GM21381 (cell line): ENCODE measurements around the gene COL5A3.

Experiments used
- ATAC-seq: cut with Tn5 transposase; IDR thresholded peaks from one replicate; pipeline ENCODE4 v1.9.1; 2021; ENCODE audit warnings: mild to moderate bottlenecking, moderate library complexity; ENCODE audit not compliant: unreplicated experiment

Gene COL5A3

DNA sequence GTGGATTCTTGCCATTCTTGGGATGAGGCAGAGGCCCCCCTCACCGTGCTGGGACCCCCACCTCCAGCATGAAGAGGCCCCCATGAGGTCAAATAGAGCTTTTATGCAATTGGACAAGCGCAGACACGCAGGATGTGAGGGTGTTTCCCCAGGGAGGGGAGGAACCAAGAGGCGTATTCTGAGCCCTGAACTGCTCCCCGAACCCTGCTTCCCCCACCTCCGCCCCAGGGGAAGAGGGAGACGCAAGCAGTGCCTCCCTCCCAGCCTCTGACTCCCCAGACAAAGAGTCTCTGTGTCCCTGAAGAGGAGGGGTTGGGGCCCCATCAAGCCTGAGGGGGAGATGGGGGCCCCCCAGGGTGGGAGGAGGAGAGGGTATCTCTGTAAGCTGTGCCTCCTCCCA is 1.7 kb upstream of the COL5A3 start:
- no peak for ATAC-seq

DNA sequence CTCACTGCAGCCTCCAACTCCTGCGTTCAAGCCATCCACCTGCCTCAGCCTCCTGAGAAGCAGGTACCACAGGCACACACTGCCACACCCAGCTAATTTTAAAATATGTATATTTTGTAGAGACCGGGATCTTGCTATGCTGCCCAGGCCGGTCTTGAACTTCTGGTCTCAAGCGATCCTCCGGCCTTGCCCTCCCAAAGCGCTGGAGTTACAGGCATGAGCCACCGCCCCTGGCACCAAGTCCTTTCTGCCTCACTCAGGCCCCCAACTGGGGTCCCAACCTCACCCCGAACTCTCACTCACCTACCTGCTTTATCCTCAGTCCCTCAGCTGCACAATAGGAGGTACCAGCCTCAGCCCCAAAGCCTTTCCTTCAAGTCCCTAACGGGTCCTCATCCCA is 635 bp upstream of the COL5A3 start:
- no peak for ATAC-seq

DNA sequence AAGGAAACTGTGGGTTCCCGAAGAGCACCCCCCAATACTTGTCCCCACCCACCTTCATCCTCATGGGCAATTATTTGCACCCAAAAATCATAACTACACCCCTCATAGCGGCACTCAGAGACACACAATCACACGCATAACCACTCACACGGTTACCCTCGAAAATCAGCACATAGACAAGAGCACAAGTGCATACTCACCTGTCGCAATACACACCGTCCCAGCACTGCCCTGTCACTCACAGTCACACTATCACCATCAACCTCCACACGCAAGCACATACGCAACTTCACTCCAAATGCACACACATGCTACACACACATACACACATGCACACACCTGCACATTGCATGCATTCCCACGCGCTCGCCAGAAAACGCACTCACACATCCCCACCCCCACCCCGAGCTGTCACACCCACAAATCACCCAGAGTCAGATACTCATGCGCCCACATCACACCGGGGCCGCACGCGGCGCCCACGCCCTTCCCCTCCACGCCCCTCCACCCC is 535 bp downstream of the COL5A3 start:
- no peak for ATAC-seq

DNA sequence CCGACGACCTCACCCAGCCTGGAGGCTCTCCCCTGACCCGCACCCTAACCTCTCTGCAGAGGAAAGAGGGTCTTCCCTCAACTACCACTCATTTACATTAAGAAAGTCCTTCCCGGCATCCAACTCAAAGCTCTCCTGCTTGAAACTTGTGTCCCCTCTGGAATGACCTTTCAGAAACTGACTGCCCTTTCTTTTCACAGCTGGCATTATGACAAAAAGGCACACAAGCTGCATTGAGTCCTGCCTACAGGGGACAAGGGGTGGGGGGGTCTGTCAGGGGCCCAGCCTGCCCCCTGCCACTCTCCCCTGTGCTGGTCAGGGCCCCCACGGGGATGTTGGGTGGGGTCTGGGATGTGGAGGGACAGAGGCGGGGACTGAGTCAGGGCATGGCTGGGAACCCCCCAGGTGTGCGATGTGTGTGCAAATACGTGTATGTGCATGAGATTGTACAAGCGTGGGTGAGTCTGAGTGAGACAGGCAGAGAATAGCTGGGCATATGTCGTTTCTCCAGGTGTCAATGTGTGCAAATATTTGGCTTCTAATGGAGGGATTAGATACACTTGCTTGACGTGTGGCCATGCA is 2.0 kb downstream of the COL5A3 start:
- ATAC-seq: no peak

DNA sequence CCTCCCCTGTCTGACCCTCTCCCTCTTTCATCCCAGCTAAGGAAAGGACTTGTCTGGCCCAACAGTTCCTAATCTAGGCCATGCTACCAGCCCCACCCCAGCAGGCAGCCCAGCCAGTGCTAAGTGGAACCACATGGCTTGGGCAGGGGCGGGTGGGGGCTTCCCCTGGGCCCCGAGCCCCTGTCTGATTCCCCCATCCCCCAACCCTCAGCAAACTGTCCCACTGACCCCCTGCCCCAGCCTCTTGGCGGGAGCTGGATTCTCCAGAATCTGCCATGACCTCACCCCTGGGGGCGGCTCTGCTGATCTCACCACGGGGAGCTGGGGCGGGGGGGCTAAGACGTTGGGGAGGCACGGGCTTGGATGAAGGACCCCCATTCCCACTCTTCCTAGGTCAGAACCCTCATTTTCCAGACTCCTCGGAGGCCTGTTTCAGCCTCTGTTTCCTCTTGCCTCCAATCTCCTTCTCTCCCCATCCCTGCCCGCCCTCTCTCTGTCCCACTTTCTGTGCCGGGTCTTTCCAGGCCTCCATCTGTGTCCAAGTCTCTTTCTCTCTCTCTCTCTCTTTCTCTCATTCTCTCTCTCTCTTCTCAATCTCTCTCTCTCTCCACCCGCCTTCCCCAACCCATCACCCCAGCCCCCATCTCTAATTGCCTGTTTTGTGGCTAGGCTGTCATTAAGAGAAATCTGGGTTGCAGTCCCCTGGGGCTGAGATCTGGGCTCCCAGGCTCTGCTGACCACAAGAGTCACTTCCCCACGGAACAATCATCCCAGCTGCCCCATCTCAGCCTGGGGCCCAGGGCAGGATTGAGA is 2.7 kb downstream of the COL5A3 start:
- ATAC-seq: no peak

DNA sequence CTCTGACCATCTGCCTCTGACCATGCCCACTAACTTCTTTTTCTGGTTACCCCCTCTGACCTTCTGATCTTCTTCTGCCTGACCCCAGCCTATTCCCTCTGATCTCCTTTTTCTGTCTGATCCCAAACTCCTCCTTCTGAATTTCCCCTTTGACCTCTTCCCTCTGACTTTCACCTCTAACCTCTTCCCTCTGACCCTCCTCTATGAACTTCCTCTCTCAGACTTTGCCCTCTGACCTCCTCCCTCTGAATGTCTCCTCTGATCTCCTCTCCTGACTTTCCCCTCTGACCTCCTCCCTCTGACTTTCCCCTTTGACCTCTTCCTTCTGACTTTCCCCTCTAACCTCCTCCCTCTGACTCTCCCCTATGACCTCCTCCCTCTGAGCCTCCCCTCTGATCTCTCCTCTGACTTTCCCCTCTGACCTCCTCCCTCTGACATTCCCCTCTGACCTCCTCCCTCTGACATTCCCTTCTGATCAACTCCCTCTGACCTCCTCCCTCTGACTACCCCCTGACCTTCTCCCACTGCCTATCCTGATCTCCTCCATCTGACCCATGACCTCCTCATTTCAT is 3.5 kb downstream of the COL5A3 start:
- no peak for ATAC-seq

DNA sequence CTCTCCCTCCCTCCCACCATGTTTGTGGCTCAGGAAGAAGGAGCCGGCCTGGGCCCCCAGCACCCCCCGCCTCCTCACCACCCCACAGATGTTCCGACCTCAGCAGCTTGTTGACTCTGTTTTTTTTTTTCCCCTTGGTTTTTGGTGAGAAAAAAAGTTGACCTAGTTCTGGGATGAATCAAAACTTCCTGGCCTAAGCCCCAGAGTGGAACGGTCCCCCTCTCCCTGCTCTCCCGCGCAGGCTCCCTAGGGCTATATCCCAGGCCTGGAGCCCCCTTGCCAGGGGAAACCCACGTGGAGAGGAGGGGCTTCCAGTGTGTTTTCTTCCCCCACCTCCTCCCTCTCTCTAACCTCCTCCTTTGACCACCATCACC is 4.0 kb downstream of the COL5A3 start:
- ATAC-seq: no peak

DNA sequence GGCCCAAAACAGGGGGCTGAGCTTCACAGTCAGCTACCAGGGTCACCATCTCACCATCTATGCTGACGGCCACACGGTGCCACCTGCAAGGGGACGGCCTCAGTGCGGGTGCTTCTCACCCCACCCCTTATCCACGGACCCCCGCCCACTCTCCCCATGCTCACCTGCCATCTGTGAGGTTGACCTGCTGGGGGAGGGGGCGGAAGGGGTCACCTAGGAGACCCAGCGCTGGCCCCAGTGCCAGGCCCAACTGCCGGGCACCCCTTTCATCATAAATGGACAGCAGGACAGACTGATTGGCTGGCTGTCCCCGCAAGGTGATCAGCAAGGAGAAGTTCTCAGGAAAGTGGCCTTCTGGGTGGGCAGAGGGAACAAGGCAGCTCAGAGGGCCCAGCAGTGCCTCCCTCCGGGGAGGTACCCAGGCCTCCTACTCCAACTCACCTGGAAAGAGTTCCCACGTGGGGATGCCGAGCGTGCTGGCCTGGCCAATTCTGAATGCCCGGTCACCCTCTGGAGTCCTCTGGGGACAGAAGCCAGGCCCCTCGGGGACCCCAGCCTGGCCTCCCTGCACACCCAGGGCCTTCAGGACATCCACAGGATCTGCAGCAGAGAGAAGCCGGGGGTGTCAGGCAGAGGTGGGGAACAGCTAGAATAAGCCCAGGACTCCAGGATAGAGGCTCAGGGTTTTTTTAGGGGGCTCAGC is 4.5 kb downstream of the COL5A3 start:
- ATAC-seq: no peak

DNA sequence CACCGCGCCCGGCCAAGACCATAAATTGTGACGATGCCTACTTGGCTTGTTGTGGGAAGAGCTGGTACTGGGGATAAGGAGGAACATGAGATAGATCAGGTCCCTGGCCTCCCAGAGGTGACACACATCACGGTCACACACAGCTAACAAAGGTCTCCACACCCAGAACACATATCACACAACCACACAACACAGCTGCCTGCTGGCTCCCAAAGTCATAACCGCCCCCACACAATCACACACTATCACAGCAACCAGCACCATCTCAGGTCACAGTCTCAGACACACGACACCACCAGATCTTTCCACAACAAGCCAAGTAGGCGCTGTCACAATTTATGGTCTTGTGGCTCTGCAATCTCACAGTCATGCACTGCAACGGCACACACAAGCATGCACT is 5.7 kb downstream of the COL5A3 start:
- ATAC-seq: no peak

DNA sequence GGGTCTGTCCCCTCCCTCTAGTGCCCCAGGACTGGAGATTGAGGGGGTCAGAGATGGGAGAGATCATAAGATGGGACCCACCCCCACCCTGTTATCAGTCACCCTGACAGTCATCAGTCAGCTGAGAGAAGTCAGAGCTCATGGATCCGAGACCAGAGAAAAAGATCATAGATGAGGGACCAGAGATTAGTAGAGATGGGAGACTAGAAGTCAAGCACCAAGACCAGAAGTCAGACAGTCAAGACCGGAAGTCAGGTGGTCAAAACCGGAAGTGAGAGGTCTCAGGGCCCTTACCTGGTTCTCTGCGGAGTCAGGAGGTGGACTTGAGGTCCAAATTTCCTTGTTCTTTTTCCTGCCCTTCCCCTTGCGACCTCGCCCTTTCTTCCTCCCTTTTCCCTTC is 7.0 kb downstream of the COL5A3 start:
- no peak for ATAC-seq

DNA sequence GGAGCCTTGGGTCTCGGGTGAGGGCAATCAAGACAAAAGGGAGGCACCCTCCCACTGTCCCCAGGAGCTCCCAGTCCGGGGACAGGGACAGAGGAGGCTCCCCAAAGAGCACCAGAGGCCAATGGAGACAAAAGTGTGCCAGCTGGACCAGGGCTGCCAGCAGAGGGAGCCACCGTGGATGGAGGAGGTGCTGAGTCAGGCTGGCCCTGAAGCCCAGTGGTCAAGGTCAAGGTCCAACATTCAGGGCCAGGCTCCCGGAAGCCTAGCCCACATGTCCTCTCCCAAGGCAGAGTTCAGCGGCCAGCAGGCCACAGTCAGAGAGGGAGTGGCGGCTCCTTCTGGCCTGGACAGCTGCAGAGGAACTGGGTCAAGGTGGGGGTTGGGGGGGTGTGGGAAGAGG is 8.4 kb downstream of the COL5A3 start:
- ATAC-seq: no peak

DNA sequence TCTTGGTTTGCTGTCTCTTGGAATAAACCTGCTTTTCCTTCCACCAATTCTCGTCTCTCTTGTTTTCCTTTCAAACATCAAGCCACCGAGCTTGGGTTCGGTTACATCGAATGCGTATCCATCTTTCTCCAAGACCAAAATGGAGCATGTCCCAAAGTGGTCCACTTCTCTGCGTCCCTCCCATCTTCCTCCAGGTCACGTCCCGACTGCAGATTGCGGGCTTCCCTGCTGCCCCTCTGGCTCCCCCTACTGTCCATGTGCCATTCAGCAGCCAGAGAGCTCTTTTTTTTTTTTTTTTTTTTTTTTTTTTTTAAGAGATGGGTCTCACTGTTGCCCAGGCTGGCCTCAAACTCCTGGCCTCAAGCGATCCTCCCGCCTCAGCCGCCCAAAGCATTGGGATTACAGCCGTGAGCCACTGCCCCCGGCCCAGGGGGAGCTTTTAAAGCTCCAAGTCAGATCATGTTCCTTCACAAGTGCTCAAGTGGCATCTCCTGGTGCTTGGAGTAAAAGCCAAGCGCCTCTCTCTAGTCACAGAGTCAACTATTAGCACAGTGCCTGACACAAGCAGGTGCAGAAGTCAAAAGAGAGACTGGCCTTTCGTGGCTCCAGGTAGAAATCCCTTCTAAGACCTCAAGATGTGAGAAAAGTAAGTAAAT is 10.0 kb downstream of the COL5A3 start:
- no peak for ATAC-seq

DNA sequence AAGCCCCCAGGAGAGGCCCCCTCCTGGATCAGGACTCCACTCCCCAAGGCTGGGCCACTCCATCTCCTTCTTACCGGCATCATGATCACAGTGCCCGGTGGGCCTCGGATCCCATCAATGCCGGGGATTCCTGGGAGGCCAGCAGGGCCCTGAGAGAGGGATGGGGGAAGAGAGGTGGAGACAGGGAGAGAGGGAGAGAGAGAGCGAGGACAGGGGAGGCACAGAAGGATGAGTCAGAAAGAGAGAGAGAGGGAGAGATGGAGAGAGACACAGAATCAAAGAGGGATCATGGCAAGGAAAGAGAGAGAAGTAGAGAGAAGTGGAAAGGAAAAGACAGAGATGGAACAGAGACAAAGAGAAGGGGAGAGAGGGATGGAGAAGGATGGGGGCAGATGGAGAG is 13.8 kb downstream of the COL5A3 start:
- ATAC-seq: no peak

DNA sequence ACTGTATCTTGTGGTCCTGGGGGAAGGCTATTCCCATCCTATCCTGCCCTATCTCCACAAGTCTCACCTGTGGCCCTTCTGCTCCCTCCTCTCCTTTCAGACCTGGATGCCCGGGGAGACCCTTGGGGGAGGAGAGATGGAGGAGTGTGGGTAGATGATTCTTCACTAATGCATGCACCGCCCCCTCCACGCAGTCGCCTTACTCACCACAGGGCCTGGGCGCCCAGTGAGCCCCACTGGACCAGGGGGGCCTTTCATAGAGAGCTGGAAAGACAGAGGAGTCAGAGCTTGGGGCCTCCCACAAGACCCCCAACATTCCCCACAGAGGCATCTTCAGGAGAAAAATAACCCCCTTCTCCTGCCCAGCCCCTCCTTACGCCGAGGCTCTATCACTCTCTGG is 14.3 kb downstream of the COL5A3 start:
- ATAC-seq: no peak

DNA sequence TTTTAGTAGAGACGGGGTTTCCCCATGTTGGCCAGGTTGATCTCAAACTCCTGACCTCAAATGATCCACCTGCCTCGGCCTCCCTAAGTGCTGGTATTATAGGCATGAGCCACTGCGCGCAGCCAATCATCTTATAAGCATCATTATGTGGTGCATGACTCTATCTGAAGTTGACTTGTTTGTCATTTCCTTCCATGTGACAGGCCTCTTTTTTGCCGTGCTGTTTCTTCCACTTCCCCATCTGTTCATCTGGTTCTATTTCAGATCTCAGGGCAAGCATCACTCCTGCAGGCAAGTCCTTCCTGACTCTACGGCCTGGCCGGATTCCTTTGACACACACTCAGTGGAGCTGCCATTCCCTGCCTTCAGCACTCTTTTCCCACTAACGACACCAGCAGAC is 15.2 kb downstream of the COL5A3 start:
- no peak for ATAC-seq

DNA sequence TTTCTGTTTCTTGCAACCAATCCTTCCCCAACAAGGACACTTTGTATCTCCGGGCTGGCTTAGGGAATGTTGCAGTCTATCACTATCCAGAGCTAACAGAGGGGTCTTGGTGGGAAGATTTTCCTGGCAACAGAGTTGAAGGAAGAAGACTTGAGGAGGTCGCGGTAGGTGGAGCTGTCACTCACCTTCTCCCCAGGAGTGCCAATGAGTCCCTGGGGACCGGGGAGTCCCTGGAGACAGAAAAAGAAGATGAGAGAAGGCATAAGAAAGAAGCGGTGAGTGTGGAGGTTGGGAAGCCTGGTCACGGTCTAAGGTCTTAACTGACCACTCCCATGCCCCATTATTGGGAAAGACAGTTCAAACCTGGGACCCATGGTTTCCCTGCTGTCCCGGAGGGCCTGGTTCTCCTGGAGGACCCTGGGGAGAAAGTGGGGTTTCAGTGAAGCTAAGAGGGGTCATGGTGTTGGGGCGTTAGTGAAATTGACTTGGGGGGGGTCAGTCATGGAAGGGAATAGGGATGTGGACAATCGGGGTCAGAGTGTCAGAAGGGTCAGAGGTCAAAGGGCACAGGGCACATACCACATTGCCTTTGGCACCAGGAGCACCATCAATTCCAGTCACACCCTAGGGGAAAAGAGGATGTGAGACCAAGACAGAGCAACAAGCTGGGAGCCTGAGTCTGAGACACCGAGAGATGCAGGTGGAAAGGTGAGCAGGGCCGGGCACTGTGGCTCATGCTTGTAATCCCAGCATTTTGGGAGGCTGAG is 18.7 kb downstream of the COL5A3 start:
- no peak for ATAC-seq

DNA sequence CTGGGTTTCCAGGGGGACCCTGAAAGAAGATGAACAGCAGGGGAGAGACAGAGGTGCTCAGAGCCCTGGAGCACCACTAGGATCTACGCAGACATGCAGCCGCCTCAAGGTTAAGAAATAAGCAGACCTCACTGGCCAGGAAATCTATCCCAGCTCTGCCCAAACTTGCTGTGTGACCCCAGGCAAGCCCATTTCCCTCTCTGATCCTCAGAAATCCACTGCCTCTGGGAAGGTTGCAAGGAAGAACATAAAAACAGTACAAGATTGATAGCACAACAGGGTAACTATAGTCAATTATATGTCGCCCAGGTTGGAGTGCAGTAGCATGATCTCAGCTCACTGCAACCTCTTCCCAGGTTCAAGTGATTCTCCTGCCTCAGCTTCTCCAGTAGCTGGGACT is 20.8 kb downstream of the COL5A3 start:
- ATAC-seq: no peak

DNA sequence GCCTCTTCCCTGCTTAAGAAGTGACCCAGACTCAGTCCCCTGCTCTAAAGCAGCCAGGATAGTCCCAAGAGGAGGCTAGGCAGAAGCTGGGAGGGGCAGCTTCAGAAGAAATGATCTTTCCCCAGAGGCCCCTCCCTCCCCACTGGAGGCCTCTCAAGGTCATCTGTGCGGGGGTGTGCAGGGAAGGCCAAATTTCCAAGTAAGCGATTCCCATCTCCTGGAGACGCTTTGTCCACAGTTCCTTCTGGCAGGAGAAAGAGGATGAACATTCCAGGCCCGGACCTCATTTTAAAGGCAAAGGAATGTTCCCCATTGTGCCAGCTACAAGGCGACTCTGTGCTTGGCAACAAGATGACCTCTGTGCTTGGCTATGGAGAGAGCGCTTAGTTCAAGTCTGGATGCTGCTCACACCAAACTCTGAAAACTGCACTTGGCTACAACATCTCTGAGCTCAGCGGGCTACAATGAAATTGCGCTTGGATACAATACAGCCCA is 23.5 kb downstream of the COL5A3 start:
- ATAC-seq: no peak

DNA sequence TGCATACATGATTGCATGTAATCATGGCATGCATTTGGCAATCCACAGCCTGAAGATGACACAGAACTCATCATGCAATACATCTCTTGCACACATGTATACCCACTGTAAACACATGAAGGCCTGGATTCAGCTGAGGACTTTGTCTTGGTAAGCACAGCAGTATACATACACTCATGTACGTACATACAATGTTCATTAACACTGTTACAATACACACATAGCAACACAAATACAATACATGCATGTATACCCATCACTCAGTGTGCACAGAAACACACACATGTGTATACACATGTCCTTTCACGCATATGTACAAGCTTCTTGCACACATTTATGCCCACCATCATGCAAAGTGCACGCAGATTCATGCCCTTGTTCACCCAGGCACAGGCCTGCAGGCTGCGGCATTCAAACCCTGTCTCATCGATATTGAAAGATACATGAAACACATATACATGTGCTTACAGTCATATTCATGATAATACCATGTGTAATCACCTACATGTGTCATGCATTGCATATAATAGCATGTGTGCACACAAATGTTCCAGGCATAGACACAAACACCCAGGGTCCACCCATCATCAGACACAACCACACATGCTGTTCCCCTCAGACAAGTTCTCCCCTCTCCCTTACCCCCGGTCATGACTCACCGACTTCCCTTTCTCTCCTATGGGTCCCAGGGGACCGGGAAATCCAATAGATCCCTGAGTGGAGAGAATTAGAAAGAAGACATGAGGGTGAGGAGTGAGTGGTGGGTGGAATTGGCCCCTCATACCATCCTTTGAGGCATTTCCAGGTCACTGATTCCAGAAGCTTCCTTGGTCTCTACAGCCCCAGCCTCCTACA is 28.7 kb downstream of the COL5A3 start:
- ATAC-seq: no peak
